22Rv1 (cell line): ENCODE data around the gene KPNA6.

ENCODE experiments used
- ZFX ChIP-seq: fragments of 450-650 bp; IDR thresholded peaks from 2 replicates; pipeline ENCODE4 v1.6.1; 2017; ENCODE audit warnings: antibody characterized with exemption, borderline replicate concordance
- TF ChIP-seq, protein P1 (sequence below): fragments of 450-650 bp; IDR thresholded peaks from 2 replicates; pipeline ENCODE4 v1.5.1; 2017; ENCODE audit warnings: mild to moderate bottlenecking

DNA sequence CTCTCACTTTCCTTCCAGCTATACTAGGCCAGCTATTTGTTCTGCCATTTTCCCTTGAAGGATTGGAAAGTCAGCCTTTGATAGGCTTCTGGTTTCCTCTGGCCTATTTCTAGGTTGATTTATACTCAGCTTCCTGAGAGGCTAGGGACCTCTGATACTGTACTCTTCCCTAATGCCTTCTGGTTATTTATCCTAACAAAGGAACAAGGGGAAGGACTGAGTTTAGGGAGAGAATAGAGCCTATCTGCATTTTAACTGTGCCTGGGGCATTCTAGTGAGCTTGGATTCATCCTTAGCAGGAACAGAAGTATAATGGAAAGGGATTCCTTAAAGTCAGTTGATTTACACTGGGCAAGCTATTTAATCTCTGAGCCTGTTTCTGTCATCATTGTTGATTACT lies 46.9 kb upstream of the KPNA6 start:
- TF ChIP-seq, protein P1, sequence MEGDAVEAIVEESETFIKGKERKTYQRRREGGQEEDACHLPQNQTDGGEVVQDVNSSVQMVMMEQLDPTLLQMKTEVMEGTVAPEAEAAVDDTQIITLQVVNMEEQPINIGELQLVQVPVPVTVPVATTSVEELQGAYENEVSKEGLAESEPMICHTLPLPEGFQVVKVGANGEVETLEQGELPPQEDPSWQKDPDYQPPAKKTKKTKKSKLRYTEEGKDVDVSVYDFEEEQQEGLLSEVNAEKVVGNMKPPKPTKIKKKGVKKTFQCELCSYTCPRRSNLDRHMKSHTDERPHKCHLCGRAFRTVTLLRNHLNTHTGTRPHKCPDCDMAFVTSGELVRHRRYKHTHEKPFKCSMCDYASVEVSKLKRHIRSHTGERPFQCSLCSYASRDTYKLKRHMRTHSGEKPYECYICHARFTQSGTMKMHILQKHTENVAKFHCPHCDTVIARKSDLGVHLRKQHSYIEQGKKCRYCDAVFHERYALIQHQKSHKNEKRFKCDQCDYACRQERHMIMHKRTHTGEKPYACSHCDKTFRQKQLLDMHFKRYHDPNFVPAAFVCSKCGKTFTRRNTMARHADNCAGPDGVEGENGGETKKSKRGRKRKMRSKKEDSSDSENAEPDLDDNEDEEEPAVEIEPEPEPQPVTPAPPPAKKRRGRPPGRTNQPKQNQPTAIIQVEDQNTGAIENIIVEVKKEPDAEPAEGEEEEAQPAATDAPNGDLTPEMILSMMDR, result no peak
- TF ChIP-seq ZFX, result no peak
